GM12878 (cell line): ENCODE data around the gene ATXN1L. TPM values are rescaled to one million over a fixed set of nuclear protein-coding genes. Genes with fewer than 3 reads are reported as not detected.

Experiments used
- ATAC-seq: fragments of 200-7000 bp; cut with Tn5 transposase; 3 replicates; pipeline ENCODE4 v1.9.1; 2020; ENCODE audit warnings: mild to moderate bottlenecking, moderate library complexity
- Bru-seq: library from RNA; stranded (reverse); fragments of 400-500 nt; gene quantifications from one replicate; lab custom pipeline; 2021; lab: Mats Ljungman, UMichigan
- BruChase-seq, 2 experiments: library from RNA; stranded (reverse); fragments of 400-500 nt; gene quantifications; one replicate each; lab custom pipeline; 2021; lab: Mats Ljungman, UMichigan
- BruUV-seq: library from RNA; stranded (reverse); fragments of 400-500 nt; replicated peaks from 2 replicates; lab custom pipeline; 2021; lab: Mats Ljungman, UMichigan
- CTCF ChIA-PET: fragments of 300-600 bp; sonication (Branson Sonifier 250); formaldehyde crosslinking; extraction: SDS; loops from one replicate; lab custom pipeline; 2021; ENCODE audit warnings: inconsistent platforms; lab: Yijun Ruan, JAX
- POLR2A ChIA-PET: fragments of 350-600 bp; formaldehyde crosslinking; extraction: SDS; loops from one replicate; lab custom pipeline; 2021; ENCODE audit warnings: inconsistent platforms; lab: Charles Lee
- RAD21 ChIA-PET: fragments of 300-600 bp; sonication (Branson Sonifier 250); formaldehyde crosslinking; loops from one replicate; lab custom pipeline; 2023; ENCODE audit warnings: antibody characterized with exemption; ENCODE audit not compliant: unreplicated experiment; lab: Charles Lee
- SMC1A ChIA-PET: fragments of 300-600 bp; sonication (Branson Sonifier 250); formaldehyde crosslinking; loops from one replicate; lab custom pipeline; 2023; ENCODE audit not compliant: unreplicated experiment, uncharacterized antibody; lab: Charles Lee
- DNase-seq: peaks from one replicate; pipeline ENCODE4 v3.0.0-alpha.2; 2011; ENCODE audit warnings: low read depth, low spot score
- FAIRE-seq: peaks from 3 replicates; lab custom pipeline; 2011; peaks lifted over from hg19 to GRCh38; lab: Jason Lieb, UNC
- H2AFZ ChIP-seq: 2 replicates; pipeline ENCODE4 v1.6.0; 2011; ENCODE audit warnings: low read depth, low read length, control low read depth; ENCODE audit not compliant: control insufficient read depth
- H3K27ac ChIP-seq: 2 replicates; pipeline ENCODE4 v1.5.1; 2011; ENCODE audit warnings: control low read depth; ENCODE audit not compliant: control insufficient read depth, insufficient read depth
- H3K27me3 ChIP-seq, 2 experiments: replicated peaks in 1 of 2; 2 replicates each; pipeline versions ENCODE4 v1.6.0 to v1.6.1; 2011; ENCODE audit warnings: low read length in 1 of 2; ENCODE audit not compliant: control insufficient read depth in 2 of 2, insufficient read depth in 2 of 2
- H3K36me3 ChIP-seq, 2 experiments: 2 replicates each; pipeline ENCODE4 v1.5.1; 2011; ENCODE audit warnings: low read length in 1 of 2; ENCODE audit not compliant: control insufficient read depth in 2 of 2, insufficient read depth in 2 of 2
- H3K4me1 ChIP-seq: 2 replicates; pipeline ENCODE4 v1.6.1; 2011; ENCODE audit warnings: mild to moderate bottlenecking, low read length, moderate library complexity, mixed read lengths; ENCODE audit not compliant: control insufficient read depth, insufficient read depth
- H3K4me2 ChIP-seq: 2 replicates; pipeline ENCODE4 v1.6.0; 2011; ENCODE audit warnings: control low read depth; ENCODE audit not compliant: control insufficient read depth, insufficient read depth
- H3K4me3 ChIP-seq: fragments of 200-600 bp; sonication (generic); 2 replicates; pipeline ENCODE4 v1.5.1; 2016
- H3K79me2 ChIP-seq: 2 replicates; pipeline ENCODE4 v1.6.0; 2011; ENCODE audit warnings: low read length; ENCODE audit not compliant: control insufficient read depth, insufficient read depth
- H3K9ac ChIP-seq: 2 replicates; pipeline ENCODE4 v1.8.0; 2011; ENCODE audit warnings: low read length, control low read depth, mixed read lengths; ENCODE audit not compliant: control insufficient read depth, insufficient read depth
- H3K9me3 ChIP-seq: replicated peaks from 3 replicates; pipeline ENCODE4 v1.5.1; 2011; ENCODE audit warnings: mild to moderate bottlenecking, low read length; ENCODE audit not compliant: control insufficient read depth, insufficient read depth
- H4K20me1 ChIP-seq: 2 replicates; pipeline ENCODE4 v1.6.0; 2011; ENCODE audit not compliant: control insufficient read depth, insufficient read depth
- NR2C1 ChIP-seq: fragments of 450-650 bp; IDR thresholded peaks from 2 replicates; pipeline ENCODE4 v1.6.1; 2017; ENCODE audit warnings: antibody characterized with exemption, mild to moderate bottlenecking, moderate library complexity
- NR2C2 ChIP-seq: IDR thresholded peaks from 2 replicates; pipeline ENCODE4 v1.6.1; 2011; ENCODE audit warnings: borderline replicate concordance, low read depth; ENCODE audit not compliant: control insufficient read depth, insufficient read length
- PRDM15 ChIP-seq: fragments of 450-650 bp; formaldehyde crosslinking; IDR thresholded peaks from 2 replicates; pipeline ENCODE4 v1.4.0; 2020; ENCODE audit warnings: mild to moderate bottlenecking, moderate library complexity
- ZBTB4 ChIP-seq: fragments of 450-650 bp; formaldehyde crosslinking; IDR thresholded peaks from 2 replicates; pipeline ENCODE4 v1.4.0; 2022; ENCODE audit warnings: mild to moderate bottlenecking, moderate library complexity
- WGBS: methylation state at CpG from one replicate; pipeline ENCODE4 v1.1.6; 2016; ENCODE audit warnings: low lambda C conversion rate; ENCODE audit not compliant: insufficient replicate concordance, insufficient coverage; ENCODE audit errors: missing lambda C conversion rate; 5-methylcytosine and 5-hydroxymethylcytosine counted together
- in situ Hi-C: fragments of 300-500 bp; cut with MboI; formaldehyde crosslinking; loops from 9 replicates; pipeline ENCODE4 v1.14.3; 2018; ENCODE audit warnings: mixed read lengths
- intact Hi-C: fragments of 100-400 bp; cut with micrococcal nuclease; formaldehyde crosslinking; loops from one replicate; pipeline ENCODE4 v1.14.2; 2022; ENCODE audit not compliant: unreplicated experiment
- long read RNA-seq, 2 experiments: library from polyadenylated mRNA; unstranded; transcript quantifications; one replicate each; pipeline ENCODE4 v2.0.0, GENCODE V29; 2019 to 2020
- polyA minus RNA-seq, 3 experiments: library from RNA; depleted of rRNA, polyadenylated mRNA; stranded (reverse); fragments of >200 nt; gene quantifications; 2 replicates each; pipeline ENCODE4 v1.2.3, GENCODE V29; 2011
- polyA plus RNA-seq, 11 experiments: library from polyadenylated mRNA; depleted of rRNA in 4 of 11; unstranded in 6 of 11; stranded (reverse) in 5 of 11; fragments of >200 nt; fragmentation: Nextera tagmentation in 4 of 11; fragmentation: Illumina TruSeq in 1 of 11; extraction: Ambion mirVana in 4 of 11; extraction: Trizol in 1 of 11; gene quantifications; 1 replicate in 1 of 11; 2 replicates in 10 of 11; pipeline versions ENCODE4 v1.2.1 to v1.2.3, GENCODE V29; 2011 to 2016; ENCODE audit warnings: inconsistent platforms in 2 of 11, missing spikeins in 2 of 11, low read depth in 1 of 11
- total RNA-seq, 4 experiments: library from RNA; depleted of rRNA in 3 of 4; stranded (reverse); fragments of >200 nt in 3 of 4; fragmentation: Illumina TruSeq in 1 of 4; extraction: Trizol in 1 of 4; gene quantifications; 2 replicates each; pipeline versions ENCODE4 v1.2.1 to v1.2.3, GENCODE V29; 2013 to 2021

ATXN1L gene, protein sequence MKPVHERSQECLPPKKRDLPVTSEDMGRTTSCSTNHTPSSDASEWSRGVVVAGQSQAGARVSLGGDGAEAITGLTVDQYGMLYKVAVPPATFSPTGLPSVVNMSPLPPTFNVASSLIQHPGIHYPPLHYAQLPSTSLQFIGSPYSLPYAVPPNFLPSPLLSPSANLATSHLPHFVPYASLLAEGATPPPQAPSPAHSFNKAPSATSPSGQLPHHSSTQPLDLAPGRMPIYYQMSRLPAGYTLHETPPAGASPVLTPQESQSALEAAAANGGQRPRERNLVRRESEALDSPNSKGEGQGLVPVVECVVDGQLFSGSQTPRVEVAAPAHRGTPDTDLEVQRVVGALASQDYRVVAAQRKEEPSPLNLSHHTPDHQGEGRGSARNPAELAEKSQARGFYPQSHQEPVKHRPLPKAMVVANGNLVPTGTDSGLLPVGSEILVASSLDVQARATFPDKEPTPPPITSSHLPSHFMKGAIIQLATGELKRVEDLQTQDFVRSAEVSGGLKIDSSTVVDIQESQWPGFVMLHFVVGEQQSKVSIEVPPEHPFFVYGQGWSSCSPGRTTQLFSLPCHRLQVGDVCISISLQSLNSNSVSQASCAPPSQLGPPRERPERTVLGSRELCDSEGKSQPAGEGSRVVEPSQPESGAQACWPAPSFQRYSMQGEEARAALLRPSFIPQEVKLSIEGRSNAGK
- 29.0 and 33.2 TPM in 2 replicates for total RNA-seq (2013; cell fraction: nucleolus; rRNA removed)
- total RNA-seq (2014; rRNA removed) (7.4 and 8.6 TPM in 2 replicates), total RNA-seq (2014; rRNA removed; fragmentation: Illumina TruSeq; extraction: Trizol) (11.4 and 11.9 TPM in 2 replicates), total RNA-seq (2021) (13.9 and 14.6 TPM in 2 replicates), polyA plus RNA-seq (2011; rRNA removed) (13.7 and 13.9 TPM in 2 replicates), polyA plus RNA-seq (2014; fragmentation: Illumina TruSeq; extraction: Trizol) (12.2 and 15.7 TPM in 2 replicates), polyA plus RNA-seq (2014; fragmentation: Nextera tagmentation; extraction: Ambion mirVana) (1 to 10 TPM; 1.8 to 2.0 TPM), polyA plus RNA-seq (2014; rRNA removed) (9.8 and 9.9 TPM in 2 replicates), polyA plus RNA-seq (2016; fragmentation: Nextera tagmentation; extraction: Ambion mirVana) (1 to 10 TPM; 6.4 to 6.6 TPM), polyA minus RNA-seq (2011; rRNA and poly(A)+ RNA removed) (15.1 and 19.2 TPM in 2 replicates), Bru-seq, nascent RNA (percentile 94 among the genes with signal in this experiment), BruChase-seq, experiment 1, labeled RNA remaining after a 6-hour chase (percentile 89 among the genes with signal in this experiment), BruChase-seq, experiment 2, labeled RNA remaining after a 2-hour chase (percentile 97 among the genes with signal in this experiment)
- 10.6 TPM for polyA plus RNA-seq (2011; ENCODE audit: low read depth)
- polyA plus RNA-seq (2011; cell fraction: cytosol; rRNA removed), result 10.2 and 12.5 TPM in 2 replicates
- 27.6 and 33.0 TPM in 2 replicates for polyA plus RNA-seq (2011; cell fraction: nucleus; rRNA removed)
- polyA plus RNA-seq (2012), result 14.0 and 17.4 TPM in 2 replicates
- polyA minus RNA-seq (2011; cell fraction: cytosol; rRNA and poly(A)+ RNA removed), result 3.3 and 3.7 TPM in 2 replicates
- 11.6 and 23.0 TPM in 2 replicates for polyA minus RNA-seq (2011; cell fraction: nucleus; rRNA and poly(A)+ RNA removed)
- long read RNA-seq, experiment 1, partial matches to known transcripts, result 0 of 1 reads
- long read RNA-seq, experiment 1, other reads (novel, unspliced or antisense), result 1 of 1 reads
- long read RNA-seq, experiment 2, result 0 reads

- ATAC-seq (peak; percentile 86), DNase-seq (peak; percentile 84), FAIRE-seq (peak; percentile 13)
- Histone ChIP-seq H3K27me3 (no peaks in the 10 kb centered on the region), H3K4me2 (peak within 1 kb of the TSS; percentile 95), H3K4me1 (peaks cover 44% of the 10 kb centered on the region), H3K27ac (peak within 1 kb of the TSS; percentile 90), H3K79me2 (peaks cover 27% of the 10 kb centered on the region), H2AFZ (peak within 1 kb of the TSS; percentile 71), H3K9ac (peak within 1 kb of the TSS; percentile 95), H3K36me3 (peaks cover 15 to 20% of the 10 kb centered on the region in 2 experiments; a peak in 3 of 4 replicates), H3K9me3 (no peaks in the 10 kb centered on the region), H4K20me1 (no peaks in the 10 kb centered on the region), H3K4me3 (peak within 1 kb of the TSS; percentile 92)
- ChIA-PET SMC1A (interaction anchor here (1.3 to 2.3 kb wide), 7 partner anchors 11 to 80 kb away, joined by 3 to 19 read pairs (median 10); partner anchors contain the start of genes AP1G1 and ZNF821), CTCF (interaction anchor here (0.7 to 4.3 kb wide), 6 partner anchors 23 to 38 kb away, joined by 3 to 39 read pairs (median 5); partner anchors contain the start of genes AP1G1 and ZNF821), POLR2A (interaction anchor here (0.6 to 4.2 kb wide), 8 partner anchors 9 to 39 kb away, joined by 3 to 38 read pairs (median 4); partner anchors contain the start of gene ZNF821), RAD21 (interaction anchor here (0.9 to 6.0 kb wide), 4 partner anchors 28 to 44 kb away, joined by 3 to 53 read pairs (median 25); partner anchors contain the start of genes AP1G1 and ZNF821)
- intact Hi-C loops, result loop anchor here (2.0 kb wide), 3 partner anchors 37 to 49 kb away; partner anchors contain the start of genes AP1G1 and IST1
- 1% methylated on average over 60 of the region's 62 CpGs for WGBS
- in situ Hi-C loops, result no loop called here
- BruUV-seq, result TSS peak; percentile 71
- TF ChIP-seq NR2C2 (no peak), NR2C1 (peak; percentile 66; the same call in 1 of the 2 replicates), PRDM15 (CRISPR knock-in tag) (no peak), ZBTB4 (CRISPR knock-in tag) (no peak)
These were observed at the start of gene ATXN1L for GRCh38 chr16:71845639-71846430. Gene ATXN1L, plus strand, starts transcription at chr16:71845976. Its CDS starts 3,765 bp downstream, at chr16:71849741.
